Stimulated activated CD4-positive, alpha-beta T cell treated with anti-CD3 and anti-CD28 coated beads, Interleukin-4, amount 100 ng/mL, for 24 hours (primary cell): Measurements from ENCODE around the gene ZNF610.
A peak's percentile ranks its signal among the peaks of the same experiment; 100 is the strongest.
"Not testable (repeated sequence)": the region's sequence is repeated elsewhere in the genome, so short reads cannot be mapped to it uniquely, and the experiment has no call there.

ENCODE experiments used
- DNase-seq: peaks from one replicate; pipeline ENCODE4 v3.0.0-alpha.2; 2020

Gene ZNF610

DNA sequence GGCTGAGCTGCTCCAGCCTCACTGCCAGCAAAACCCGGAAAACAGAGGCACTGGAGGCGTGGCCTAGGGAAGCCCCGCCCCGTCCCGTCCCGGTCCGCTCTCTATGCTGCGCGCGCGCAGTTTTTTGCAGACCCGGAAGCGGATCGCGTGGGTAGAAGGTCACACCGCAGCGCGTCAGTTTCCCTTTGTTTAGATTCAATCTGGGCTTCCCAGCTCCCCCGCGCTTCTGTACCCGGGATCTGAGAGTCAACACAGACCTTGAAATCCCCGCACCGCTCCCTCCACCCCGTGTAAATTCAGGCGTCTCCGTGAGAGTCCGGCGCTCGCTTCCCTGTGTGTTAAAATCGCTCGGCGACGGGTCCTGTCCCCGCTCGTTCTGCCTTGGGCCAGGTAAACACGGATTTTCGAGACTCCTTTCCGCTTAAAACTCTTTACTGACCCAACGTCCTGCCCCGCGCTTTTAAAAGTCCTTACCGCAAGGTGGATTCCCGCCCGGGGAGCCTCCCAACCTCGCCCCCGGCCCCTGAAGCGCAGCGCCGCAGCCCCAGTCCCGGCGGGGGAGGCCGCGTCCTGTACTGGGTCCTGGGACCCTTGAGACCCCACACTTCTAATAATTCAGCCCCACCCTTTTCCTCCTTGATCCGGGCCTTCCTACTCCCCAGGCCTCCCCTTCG lies at the start of gene ZNF610:
ZNF610 (plus strand) TSS at position 127 of the 674 bp plus-strand sequence. CDS start 12,930 bp downstream, outside the sequence.
- DNase-seq = peak; percentile 89

- no peak for DNase-seq
These were observed 49.8 kb upstream of the ZNF610 start for GRCh38 chr19:52286256-52286655.

GRCh38 chr19:52291781-52292180 lies 44.3 kb upstream of the ZNF610 start:
- DNase-seq = no peak

GRCh38 chr19:52292946-52293345 lies 43.1 kb upstream of the ZNF610 start:
- DNase-seq = not testable (repeated sequence)

GRCh38 chr19:52296400-52296772 lies 39.7 kb upstream of the ZNF610 start:
- DNase-seq = no peak

- peak; percentile 78 for DNase-seq
These were observed 39.1 kb upstream of the ZNF610 start, which contains the start of gene ZNF480 for GRCh38 chr19:52296773-52297600. Gene ZNF480, plus strand, starts transcription at chr19:52297169. Its CDS starts 3,244 bp downstream, at chr19:52300413.

DNA sequence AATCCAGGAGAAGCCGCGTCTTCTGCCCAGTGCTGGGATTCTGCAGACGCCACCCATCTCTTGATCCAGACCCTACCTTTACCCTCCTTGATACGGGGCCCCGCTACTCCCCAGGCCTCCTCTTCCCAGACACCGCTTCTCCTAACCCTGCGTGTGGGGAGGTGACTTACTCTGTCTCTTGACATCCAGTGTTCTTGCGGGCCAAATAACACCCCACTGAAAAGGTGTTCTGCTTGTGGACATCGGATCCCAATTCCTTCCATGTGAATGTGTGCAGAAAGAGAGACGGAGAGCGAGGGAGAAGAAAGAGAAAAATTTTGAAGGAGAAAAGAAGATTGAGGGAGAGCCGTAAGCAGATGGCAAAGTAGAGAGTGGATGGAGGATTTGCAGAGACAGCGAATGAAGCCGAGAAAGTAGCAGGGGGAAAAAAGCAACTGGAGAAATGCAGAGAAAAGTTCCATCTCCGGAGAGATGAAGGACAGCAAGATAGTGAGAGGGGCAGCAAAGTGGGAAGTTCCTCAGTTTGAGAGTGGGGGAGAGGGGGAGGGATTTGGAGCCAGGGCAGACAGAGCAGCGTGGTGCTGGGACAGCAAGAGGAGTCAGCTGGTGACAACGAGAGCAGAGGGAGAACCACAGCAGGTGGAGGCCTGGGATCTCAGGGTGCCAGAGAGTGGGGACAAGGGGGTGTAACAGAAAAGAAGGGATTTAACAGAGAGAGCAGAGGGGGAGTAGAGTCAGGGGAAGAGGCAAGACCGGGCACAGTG lies 38.3 kb upstream of the ZNF610 start:
- no peak for DNase-seq

DNA sequence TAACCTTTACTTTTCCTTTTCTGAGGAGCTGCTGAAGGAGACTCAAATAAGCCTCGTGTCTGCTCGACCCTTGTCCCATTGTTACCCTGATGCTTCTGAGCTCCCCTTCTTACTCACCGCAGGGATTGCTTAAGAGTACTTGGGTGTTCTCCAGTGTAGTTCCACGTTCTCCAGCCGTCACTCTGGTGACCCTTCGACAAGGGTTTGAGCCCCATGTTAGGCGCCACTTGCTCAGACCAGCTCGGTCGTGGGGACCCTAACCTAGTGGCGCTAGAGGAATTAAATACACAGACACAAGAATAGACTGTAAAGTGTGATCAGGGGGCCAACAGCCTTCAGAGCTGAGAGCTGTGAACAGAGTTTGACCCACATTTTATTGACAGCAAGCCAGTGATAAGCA lies 28.8 kb upstream of the ZNF610 start:
- peak; percentile 4 for DNase-seq

GRCh38 chr19:52322429-52322828 lies 13.6 kb upstream of the ZNF610 start:
- DNase-seq = no peak

DNA sequence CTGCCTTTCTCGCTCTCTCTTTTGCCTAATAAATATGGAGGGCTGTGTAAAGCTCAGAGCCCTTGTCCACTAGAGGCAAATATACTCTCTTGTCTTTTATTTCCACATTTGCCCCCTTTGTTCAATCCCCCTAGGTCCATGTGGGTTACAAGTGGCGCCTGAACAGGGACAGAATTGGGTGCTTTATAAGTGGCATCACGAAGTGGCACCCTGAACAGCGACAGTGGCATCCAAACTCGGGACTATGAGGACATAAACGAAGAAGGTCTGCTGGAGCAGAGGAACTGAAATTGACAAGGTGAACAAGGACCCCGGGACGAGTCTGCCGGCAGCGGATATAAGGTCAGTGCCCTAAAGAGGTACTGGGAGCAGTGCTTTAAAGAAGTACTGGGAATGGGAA lies 4.3 kb upstream of the ZNF610 start:
- no peak for DNase-seq

- no peak for DNase-seq
These were observed 301 bp upstream of the ZNF610 start for GRCh38 chr19:52335768-52336116.

DNA sequence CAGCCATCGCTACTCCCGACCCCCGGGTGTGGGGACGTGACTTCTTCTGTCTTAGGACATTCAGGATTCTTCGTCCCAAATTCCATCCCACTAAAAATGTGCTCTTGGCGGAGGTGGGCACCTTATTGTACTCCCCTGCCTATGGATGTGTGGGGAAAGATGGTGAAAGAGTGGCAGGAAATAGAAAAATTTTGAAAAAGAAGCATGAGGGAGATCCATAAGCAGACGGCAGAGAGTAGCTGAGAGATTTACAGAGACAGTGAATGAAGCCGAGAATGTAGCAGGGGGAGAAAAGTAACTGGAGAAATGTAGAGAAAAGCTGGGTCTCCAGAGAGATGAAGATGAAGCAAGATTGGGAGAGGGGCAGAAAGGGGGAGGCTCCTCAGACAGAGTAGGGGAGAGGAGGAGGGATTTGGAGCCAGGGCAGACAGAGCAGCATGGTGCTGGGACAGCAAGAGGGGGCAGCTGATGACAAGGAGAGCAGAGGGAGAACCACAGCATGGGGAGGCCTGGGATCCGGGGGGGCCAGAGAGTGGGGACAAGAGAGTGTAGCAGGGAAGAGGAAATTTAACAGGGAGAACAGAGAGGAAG lies 843 bp downstream of the ZNF610 start:
- no peak for DNase-seq

- not testable (repeated sequence) for DNase-seq
These were observed 3.0 kb downstream of the ZNF610 start for GRCh38 chr19:52339022-52339421.

- DNase-seq = peak; percentile 52
These were observed 7.5 kb downstream of the ZNF610 start for GRCh38 chr19:52343548-52343947.

GRCh38 chr19:52345162-52345561 lies 9.1 kb downstream of the ZNF610 start:
- DNase-seq = no peak

- DNase-seq = no peak
These were observed 15.5 kb downstream of the ZNF610 start for GRCh38 chr19:52351512-52351911.

DNA sequence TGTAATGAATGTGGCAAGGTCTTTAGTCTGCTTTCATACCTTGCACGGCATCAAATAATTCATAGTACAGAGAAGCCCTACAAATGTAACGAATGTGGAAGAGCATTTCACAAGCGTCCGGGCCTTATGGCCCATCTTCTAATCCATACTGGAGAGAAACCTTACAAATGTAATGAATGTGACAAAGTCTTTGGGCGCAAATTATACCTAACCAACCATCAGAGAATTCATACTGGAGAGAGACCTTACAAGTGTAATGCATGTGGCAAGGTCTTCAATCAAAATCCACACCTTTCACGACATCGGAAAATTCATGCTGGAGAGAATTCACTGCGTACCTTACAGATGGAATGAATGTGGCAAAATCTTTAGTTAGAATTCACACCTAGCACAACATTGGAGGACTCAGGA lies 30.4 kb downstream of the ZNF610 start:
- DNase-seq = no peak

- DNase-seq = peak; percentile 95
These were observed 33.7 kb downstream of the ZNF610 start, which contains the start of gene ZNF880 for GRCh38 chr19:52369559-52370340. Gene ZNF880, plus strand, starts transcription at chr19:52369923. Its CDS starts 43 bp downstream, at chr19:52369966.

- DNase-seq = no peak
These were observed 34.3 kb downstream of the ZNF610 start for GRCh38 chr19:52370341-52370710.

- no peak for DNase-seq
These were observed 55.1 kb downstream of the ZNF610 start for GRCh38 chr19:52391135-52391534.

- DNase-seq = peak; percentile 96
These were observed 61.5 kb downstream of the ZNF610 start, which contains the start of gene ZNF528 for GRCh38 chr19:52397310-52398080. Gene ZNF528, plus strand, starts transcription at chr19:52397849. Its CDS starts 4,165 bp downstream, at chr19:52402014.
